Muscle of arm (tissue), 14 donors: ENCODE measurements around the gene IKZF1. TPM values are rescaled to one million over a fixed set of nuclear protein-coding genes. Genes with fewer than 3 reads are reported as not detected.

Experiments
- DNase-seq: peaks from one replicate; pipeline ENCODE4 v3.0.0-alpha.2; 2013
- long read RNA-seq, 11 donors: transcript quantifications; one replicate each; lab custom pipeline, GENCODE V29; 2026
- polyA plus RNA-seq, 12 donors: library from polyadenylated mRNA; unstranded; fragments of 120-200 nt; gene quantifications; one replicate each; pipeline ENCODE4 v1.2.1, GENCODE V29; 2013; ENCODE audit not compliant: insufficient read length in 12 of 12

IKZF1 gene
- polyA plus RNA-seq = 1 to 10 TPM in 9 of 12 donors, under 1 TPM in 2, not detected in 1; 0.98 to 7.8 (median 1.4) TPM
- long read RNA-seq, donor 1 = 0 reads
- long read RNA-seq, donor 2 = 0 reads
- long read RNA-seq, donor 3 = 0 reads
- long read RNA-seq, donor 4 = 0 reads
- long read RNA-seq, donor 5 = 0 reads
- long read RNA-seq, donor 6 = 0 reads
- long read RNA-seq, donor 7 = 0 reads
- long read RNA-seq, donor 8 = 0 reads
- long read RNA-seq, donor 9, full-length matches to known transcripts = 1 of 1 reads
- long read RNA-seq, donor 9, partial matches to known transcripts = 0 of 1 reads
- long read RNA-seq, donor 9, other reads (novel, unspliced or antisense) = 0 of 1 reads
- long read RNA-seq, donor 10 = 0 reads
- long read RNA-seq, donor 11 = 0 reads

DNA sequence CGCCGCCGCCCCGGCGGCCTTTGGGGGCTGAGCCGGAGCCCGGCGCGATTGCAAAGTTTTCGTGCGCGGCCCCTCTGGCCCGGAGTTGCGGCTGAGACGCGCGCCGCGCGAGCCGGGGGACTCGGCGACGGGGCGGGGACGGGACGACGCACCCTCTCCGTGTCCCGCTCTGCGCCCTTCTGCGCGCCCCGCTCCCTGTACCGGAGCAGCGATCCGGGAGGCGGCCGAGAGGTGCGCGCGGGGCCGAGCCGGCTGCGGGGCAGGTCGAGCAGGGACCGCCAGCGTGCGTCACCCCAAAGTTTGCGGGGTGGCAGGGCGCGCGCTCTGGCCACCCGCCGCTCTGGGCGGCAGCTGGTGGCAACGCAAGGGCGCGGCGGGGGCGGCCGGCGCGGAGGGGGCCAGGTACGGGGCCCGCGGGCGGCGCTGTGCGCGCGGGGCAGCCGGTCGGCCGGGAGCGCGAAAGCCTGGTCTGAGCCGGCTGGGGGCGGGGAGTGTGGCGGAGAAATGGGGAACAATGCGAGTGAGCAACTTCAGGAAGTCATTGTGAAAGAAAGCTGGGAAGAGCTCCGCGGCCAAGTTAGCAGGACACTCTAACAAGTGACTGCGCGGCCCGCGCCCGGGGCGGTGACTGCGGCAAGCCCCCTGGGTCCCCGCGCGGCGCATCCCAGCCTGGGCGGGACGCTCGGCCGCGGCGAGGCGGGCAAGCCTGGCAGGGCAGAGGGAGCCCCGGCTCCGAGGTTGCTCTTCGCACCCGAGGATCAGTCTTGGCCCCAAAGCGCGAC lies at the start of gene IKZF1:
Gene IKZF1 (plus strand): TSS at position 588 of the 782 bp plus-strand sequence. CDS start 14,346 bp downstream, outside the sequence.
- no peak for DNase-seq

DNA sequence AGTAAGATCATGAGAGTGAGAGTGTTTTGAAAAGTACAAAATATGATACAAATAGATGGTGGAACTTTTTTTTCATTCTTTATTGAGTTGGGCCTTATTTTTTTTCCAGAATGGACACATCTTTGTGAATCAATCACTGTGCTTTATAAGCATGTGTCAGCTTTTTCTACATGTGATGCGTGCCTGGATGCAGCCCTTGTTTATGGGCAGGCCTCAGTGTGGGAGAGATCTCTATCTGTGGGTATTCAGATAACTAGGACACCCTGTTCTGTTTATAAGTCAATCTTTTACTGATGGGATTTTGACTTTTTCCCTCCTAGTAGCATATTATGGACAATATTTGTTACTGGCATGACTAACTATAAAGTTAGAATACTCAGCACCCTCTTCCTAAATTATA lies 42.9 kb upstream of the IKZF1 start:
- no peak for DNase-seq

DNA sequence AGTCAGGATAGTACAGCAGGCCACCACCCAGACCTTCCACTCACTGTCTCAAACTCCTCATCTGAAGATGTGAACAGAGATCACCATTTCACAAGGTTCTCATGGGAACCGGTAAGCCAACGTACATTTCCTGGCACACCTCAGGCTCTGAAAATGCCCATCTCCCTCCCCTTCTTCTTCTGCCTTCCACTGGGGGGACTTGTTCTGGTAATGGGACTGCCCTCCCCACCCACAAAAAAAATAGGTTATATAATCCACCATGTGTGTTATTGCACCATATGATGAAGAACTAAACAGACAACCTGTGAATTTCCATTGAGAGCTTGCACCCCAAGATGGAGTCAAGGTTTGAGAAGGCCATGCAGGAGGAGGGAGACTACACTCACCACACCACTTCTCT lies 42.1 kb upstream of the IKZF1 start:
- DNase-seq = no peak

DNA sequence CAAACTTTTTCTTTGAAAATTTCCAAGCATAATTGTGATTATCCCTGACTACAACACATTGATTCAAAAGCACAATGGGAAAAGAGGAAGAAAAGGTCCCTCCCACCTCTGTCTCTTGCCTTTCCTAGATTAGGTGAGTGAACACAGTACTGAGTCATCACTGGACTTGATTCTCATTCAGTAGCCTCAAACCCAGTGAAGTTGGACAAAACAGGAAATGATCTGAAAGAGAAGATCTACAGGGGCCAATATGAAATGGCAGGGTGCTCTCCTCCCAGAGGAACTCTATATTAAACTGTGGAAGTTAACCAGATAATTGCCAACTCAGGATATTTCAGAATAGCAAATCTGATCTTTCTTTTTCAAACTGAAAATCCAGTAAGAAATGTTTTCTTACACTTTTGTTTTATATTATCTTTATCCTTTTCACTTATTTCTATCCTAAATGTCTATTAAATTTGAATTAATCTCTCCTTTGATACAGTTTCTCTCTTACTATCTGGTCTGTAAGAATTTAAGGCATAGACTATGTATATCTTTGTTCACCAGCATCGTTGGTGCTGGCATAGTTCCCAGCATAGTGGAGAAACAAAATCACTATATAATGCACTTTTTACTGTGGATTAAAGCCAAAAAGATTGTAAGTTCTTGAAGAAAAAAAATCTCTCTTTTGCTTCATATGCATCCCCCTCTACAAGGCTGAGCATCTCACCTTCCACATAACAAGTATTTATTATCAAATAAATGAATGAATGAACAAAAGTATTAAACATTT lies 41.4 kb upstream of the IKZF1 start:
- no peak for DNase-seq

DNA sequence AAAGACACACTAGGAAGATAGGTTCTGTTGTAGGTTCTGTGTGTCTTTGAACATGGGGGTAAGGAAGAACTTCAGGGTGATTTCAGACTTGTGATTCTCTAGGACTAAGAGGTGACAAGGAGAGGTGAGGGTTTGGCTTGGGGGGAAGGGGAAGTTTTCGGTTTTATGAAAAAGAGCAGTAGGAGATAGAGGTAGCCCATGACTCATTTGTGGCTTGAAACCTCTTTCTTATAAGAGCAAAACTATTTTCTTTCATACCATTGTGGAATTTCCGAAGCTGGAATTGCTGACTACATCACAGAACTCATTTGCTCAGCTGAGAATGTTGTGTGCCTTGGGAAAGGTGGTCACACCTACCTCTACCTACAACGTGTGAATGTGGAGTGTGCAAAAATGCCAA lies 39.6 kb upstream of the IKZF1 start:
- no peak for DNase-seq

DNA sequence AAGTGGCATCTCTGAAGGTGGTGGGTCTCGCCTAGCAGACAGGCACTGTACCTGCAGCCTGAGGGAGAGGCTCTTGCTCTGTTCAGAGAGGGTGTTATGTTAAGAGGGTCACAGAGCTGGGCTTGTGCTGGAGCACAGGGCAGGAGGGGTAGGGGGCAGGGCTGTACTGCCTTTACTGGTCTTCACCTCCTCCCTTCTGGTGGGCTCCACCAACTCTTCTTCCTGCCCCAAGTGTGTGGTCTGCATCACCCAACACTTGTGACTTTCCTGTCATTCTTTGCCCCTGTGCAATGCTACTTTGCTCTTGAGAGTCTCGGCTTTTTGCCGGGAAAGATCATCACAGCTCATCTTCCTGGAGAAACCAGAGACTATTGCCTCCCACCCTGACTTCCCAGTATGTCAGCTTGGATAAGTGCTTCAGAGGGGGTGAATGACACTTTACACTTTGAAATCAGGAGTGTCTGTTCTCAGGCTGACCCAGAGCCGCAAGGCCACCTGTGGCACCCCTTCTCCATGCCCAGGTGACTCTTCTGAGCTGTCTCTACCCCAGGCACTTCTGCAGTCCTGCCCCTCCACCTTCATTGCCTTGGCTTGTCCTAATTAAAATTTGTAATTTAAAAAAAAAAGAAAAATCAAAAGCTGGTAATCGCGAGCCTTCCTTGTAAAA lies 38.4 kb upstream of the IKZF1 start:
- no peak for DNase-seq

DNA sequence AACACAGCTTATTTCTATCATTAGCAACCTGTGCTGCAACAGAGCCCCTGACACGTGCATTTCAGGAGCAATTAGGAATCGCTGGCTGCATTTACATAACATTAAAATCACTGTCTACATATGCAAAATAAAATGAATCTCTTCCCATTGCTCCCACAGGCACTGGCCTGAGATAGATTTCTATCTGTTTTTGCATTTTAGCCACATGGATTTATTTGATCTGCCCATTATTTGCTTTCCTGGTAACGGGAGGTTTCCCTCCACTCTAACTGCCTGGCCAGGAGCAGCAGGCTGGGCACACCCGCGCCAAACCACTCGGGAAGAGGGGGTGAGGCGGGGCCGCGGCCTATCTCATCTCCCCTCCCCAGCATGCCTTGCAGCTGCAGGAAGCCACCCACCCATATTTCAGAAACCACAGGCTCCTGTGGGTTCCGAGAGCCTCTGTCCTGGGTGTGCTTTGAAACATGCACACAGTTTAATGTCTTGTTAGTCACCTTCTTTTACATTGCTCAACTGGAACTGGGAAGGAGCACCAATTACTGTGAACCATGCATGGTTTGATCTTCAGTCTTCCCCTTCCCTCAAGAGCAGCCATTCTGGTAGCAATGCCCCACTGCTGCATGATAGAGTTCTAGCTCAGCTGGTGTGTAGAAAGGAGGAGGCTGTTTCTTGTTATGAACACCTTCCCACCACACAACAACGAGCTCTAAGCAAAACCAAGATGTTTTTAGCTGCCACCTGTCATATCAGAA lies 37.7 kb upstream of the IKZF1 start:
- no peak for DNase-seq

DNA sequence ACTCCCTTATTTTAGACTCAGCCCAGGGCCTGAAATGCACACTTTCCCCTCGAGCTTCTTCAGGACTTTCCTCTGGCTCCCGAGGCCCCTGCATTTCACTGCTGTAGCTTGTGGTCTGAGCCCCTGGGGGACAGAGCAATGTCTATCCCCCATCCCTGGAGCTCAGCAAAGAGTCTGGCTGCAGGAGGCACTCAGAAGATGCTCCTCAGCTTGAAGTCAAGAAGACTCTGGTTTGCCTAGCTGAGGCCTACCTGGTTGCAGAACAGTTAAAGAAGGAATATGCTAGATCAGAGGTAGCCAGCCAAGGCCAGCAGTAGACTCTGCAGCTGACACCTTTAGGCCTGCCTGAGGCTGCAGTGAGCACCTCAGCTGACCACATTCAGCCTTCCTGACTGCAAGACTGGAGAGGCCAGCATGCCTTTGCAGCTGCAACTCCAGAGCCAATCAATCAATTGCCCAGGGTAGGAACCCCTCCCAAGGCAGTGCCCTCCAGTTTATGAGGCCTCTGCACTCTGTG lies 36.9 kb upstream of the IKZF1 start:
- DNase-seq = no peak

DNA sequence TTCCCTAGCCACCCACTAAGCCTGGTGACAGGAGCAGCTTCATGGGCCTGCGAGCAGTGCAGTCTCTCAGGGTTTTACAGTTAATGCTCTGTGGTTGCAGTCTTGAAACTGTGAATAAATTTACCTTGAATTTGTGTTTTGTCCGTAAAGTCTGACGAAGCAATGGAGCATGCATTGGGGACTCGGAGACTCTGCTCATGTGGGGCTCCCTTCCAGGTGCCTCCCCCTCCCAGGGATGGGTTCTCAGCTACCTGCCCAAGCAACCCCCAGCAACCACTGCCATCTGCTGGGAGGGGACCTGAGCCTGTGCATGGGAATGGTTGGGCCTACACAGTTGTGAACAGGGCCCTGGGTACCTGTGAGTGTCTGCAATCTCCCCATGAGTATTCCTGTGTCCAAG lies 36.3 kb upstream of the IKZF1 start:
- DNase-seq = no peak

DNA sequence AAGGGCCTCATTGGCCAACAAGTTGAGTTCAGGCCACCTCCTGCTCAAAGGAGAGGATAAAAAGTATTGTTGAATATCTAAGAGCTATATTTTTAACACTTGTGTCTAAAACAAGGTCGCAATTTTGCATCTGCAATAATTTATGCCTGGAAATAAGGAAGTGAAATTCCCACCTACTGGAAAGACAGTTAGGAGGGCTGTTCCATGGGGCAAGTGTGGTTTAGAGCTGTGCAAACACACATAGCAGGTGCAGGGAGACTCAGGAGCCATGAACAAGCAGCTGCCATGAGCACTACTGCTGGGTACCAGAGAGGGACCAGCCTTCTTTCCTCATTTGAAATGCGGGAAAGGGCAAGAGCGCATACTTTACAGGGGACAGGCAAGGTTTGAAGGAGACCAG lies 35.5 kb upstream of the IKZF1 start:
- DNase-seq = no peak

DNA sequence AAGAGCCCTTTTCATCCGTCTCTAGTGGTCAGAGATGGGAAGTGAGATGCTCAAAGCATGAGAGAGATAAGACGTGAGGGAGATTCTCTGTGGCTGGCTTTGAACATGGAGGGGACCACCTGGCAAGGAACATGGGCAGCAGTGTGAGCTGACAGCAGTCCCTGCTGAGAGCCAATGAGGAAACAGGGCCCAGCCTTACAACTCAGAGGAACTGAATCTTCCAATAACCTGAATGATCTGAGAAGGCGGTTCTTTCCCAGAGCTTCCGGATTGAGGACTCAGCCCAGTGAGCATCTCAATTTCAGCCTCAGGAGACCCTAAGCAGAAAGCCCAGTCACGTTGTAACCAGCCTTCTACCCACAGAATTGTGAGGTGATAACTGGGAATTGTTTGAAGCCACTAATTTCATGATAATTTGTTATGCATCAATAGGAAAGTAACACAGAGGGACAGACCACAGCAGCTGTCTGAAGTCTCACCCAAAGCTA lies 33.9 kb upstream of the IKZF1 start:
- DNase-seq = no peak

DNA sequence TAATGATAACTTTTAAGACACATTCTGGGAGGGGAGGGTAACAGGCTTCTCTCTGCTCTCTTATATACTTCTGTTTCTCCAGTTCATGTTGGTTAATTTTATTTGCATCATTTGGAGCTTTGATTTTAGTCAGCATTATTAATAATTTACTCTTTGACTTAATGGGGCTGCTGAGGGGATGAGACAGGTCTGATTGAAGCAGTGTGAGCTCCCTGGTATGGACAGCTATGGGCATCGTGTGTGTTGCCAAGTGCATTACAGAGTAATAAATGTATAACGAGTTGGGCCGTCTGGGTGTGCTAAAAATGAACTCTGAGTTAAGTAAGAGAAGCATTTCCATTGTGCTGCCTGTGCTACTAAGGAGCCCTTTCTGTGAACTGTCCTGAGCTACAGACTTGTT lies 31.7 kb upstream of the IKZF1 start:
- no peak for DNase-seq

DNA sequence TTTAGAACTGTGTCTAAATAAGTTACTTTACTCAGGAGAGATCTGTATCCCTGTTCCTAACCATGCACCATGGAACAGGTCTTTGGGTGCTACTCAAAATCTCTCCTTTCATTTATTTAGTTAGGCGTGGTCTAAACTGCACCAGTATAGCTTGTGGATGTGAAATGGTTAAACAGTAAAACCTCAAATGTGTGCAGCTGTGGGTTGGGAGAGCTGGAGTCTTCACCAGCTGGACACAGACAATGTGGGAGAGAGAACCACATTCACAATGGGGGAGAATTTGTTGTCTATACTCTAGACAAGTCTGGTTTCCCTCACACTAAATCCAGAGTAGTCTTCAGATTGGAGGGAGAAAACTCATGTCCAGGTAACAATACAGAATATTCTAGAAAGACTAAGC lies 31.2 kb upstream of the IKZF1 start:
- DNase-seq = no peak

DNA sequence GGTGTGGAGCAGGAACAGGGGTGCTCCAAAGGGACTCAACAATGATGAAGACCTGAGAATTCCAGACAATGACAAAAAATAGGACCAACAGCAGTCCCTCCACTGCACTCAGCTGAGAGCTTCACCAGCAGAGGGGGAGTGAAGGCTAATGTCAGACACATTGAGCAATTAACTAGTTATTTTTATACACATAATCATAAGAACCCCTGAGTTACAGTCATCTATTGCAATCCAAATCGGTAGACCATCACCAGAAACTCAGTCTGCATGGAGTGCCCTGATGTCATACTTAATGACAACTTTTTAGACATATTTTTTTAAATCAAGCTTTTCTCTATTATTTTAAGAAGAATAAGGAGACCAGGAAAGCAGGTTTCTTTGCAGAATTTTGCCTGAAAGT lies 30.6 kb upstream of the IKZF1 start:
- no peak for DNase-seq

DNA sequence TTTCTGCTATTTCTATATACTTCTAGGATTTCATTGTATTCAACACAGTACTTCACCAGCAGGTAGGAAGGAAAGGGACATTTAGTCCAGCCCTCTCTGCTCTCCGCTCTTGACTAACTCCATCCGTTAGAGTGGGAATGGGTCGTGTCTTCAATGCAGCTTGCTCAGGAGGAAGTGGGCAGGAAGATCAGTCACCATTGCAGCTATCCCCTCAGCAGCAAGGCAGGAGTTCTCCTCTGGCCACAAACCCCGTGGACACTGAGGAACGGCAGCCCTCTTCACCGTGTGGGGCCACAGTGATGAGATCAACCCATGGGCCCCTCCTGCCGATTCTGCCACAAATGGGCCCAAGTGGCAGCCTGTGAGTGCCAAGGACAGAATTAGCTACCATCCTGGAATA lies 30.2 kb upstream of the IKZF1 start:
- DNase-seq = no peak

DNA sequence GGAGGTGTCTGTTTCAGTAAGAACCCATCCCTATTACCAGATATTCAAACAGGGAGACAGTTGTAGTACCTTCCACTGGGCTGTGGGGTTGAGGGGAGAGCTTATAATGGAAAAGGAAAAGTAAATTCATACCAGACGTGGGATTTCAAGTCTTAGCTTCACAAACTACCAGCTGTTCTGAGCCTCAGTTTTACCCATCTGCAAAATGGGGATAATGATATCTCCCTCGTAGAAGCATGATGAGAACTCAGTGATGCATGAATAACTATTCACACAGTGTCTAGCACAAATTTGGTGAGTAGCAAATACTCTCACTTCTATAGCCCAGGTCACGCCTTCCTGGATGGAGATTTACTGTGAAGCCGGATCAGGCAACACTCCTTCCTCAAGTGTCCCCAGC lies 29.1 kb upstream of the IKZF1 start:
- DNase-seq = no peak

DNA sequence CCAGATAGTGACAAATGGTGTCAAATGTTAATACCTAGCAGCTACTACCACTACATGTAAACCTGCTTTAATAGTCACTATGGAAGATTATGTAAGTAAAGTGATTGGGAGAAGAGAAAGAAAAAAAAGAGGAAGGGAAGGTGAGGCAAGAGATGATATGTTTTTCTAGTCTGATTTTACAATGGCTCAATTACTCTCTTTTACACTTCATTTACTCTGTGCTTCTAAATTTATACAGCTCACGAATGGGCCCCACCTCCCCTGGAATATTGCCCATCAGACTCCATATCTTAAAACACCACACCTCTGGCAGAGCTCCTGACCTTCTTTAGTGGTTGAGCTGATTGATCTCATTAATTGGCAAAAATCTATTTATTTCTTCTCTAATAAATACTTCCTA lies 28.0 kb upstream of the IKZF1 start:
- DNase-seq = no peak

DNA sequence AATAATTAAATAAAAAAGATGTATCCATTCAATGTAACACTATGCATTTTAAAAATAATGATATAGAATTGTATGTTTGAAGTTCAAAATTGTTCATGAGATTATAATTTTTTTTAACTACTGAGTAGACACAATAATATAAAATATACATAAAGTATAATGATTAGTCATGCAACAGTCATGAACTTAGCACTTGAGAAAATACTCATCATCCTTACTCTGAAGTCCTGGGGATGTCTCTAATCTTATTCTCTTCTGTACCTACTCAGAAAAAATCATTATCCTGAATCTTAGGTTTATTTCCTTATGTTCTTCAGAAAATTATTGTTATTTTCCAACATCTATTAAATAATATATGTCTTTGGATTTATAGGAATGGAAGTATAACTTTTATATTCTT lies 26.4 kb upstream of the IKZF1 start:
- no peak for DNase-seq

DNA sequence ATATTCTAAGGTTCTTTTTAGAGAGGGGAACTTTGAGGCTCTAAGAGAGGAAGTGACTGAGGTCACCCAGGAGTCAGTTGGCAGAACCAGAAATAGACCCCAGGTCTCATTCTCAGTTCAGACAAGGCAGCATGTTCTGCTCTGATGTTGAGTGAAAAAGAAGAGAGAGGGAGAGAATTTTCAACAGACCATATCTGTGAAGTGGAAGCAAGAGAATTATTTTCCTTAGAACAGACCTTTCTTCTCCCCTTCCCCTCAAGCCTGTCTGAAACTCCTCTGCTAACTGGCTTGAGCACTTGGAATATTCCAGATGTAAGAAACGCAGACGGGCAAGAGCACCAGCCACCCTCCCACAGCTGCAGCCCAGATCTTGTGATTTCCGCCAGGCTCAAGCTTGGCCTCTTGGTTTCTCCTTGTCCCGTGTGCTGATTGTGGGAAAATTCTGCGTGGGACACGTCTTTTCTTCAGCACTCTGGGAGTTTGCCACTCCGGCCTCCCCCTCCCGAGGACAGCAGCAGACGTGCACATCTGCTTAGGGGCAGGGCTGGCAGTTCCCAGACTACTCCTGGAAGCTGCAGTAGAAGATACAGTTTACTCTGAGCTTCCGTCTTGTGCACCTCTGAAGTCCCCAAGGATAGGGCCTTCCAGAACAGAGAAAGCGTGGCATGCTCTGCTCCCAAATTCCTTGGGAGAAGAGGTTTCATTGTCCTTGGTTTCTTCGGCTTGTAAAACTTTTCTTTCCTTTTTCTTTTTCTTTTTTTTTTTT lies 22.7 kb upstream of the IKZF1 start:
- no peak for DNase-seq
